ENCODE data around the gene KCND2.
A peak's percentile ranks its signal among the peaks of the same experiment; 100 is the strongest.

Gene KCND2

GRCh38 chr7:120723465-120724385 is 450.8 kb downstream of the KCND2 start:
- TF ChIP-seq, protein P1, sequence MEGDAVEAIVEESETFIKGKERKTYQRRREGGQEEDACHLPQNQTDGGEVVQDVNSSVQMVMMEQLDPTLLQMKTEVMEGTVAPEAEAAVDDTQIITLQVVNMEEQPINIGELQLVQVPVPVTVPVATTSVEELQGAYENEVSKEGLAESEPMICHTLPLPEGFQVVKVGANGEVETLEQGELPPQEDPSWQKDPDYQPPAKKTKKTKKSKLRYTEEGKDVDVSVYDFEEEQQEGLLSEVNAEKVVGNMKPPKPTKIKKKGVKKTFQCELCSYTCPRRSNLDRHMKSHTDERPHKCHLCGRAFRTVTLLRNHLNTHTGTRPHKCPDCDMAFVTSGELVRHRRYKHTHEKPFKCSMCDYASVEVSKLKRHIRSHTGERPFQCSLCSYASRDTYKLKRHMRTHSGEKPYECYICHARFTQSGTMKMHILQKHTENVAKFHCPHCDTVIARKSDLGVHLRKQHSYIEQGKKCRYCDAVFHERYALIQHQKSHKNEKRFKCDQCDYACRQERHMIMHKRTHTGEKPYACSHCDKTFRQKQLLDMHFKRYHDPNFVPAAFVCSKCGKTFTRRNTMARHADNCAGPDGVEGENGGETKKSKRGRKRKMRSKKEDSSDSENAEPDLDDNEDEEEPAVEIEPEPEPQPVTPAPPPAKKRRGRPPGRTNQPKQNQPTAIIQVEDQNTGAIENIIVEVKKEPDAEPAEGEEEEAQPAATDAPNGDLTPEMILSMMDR (IDR thresholded peaks at IDR 0.05; ENCODE audit: low read depth, low read length, missing control alignments) = no peak
- DNase-seq (ENCODE audit: low read depth) = peak; percentile 0
- no peak overlapping the region for H3K4me3 ChIP-seq (ENCODE audit: low read depth, low read length)

- no peak overlapping the region for H3K4me3 ChIP-seq (ENCODE audit: low read depth, low read length)
- TF ChIP-seq, protein P1 (IDR thresholded peaks at IDR 0.05; ENCODE audit: low read depth, low read length, missing control alignments) = no peak
- no peak for DNase-seq (ENCODE audit: low read depth)
Observed at GRCh38 chr7:120724448-120724847, 451.5 kb downstream of the KCND2 start.

DNA sequence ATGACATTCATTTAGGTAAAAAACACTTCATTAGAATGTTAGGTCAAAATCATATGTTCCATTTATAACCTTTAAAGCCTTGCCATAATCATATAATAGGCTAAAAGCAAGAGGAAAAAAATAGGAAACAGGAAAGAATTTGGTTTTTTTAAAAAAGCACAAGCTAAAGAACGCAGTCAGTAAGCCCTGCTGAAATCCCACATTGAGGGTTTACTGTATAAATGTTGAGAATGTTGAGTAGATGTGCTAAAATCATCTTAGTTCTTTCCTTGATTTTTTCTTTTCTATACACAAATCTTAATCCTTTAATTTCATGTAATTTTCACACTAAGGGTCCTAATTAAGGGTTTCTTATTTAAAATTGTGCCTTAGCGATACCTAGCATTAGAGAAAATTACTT is 452.0 kb downstream of the KCND2 start:
- TF ChIP-seq, protein P1 (IDR thresholded peaks at IDR 0.05; ENCODE audit: low read depth, low read length, missing control alignments) = no peak
- no peak overlapping the region for H3K4me3 ChIP-seq (ENCODE audit: low read depth, low read length)
- no peak for DNase-seq (ENCODE audit: low read depth)

DNA sequence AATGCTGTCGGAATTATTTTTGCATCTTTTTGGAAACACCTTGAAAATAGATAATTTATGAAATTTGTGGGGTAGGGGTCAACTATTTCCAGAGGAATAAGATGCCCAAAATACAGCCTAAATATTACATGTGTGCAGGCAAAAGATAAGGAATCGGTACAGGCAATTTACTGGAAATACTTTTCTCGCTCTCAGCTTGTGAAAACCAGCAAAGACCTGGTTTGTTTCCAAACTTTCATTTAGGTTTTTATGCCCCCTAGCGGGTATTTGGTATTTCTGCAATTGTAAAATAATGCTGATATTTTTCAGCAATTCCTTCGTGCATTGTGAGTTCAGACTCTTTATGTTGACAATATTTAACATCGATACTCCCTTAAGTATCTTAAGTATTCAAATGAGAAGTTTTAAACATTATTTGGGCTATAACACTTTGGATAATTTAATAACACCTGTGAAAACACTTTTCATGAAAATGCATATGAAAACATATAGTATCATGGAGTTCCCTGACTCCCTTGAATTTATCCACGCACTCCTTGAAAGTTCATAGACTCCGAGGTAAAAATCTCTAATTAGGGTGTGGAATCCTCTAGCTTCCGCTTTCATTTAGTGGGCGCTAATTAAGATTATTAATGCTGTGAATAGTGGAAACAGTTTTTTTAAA is 452.5 kb downstream of the KCND2 start:
- no peak overlapping the region for H3K4me3 ChIP-seq (ENCODE audit: low read depth, low read length)
- peak; percentile 15 for DNase-seq (ENCODE audit: low read depth)
- TF ChIP-seq, protein P1 (IDR thresholded peaks at IDR 0.05; ENCODE audit: low read depth, low read length, missing control alignments) = peak; percentile 55

GRCh38 chr7:120729245-120729644 is 456.3 kb downstream of the KCND2 start:
- no peak for DNase-seq (ENCODE audit: low read depth)
- TF ChIP-seq, protein P1 (IDR thresholded peaks at IDR 0.05; ENCODE audit: low read depth, low read length, missing control alignments) = no peak
- no peak overlapping the region for H3K4me3 ChIP-seq (ENCODE audit: low read depth, low read length)

DNA sequence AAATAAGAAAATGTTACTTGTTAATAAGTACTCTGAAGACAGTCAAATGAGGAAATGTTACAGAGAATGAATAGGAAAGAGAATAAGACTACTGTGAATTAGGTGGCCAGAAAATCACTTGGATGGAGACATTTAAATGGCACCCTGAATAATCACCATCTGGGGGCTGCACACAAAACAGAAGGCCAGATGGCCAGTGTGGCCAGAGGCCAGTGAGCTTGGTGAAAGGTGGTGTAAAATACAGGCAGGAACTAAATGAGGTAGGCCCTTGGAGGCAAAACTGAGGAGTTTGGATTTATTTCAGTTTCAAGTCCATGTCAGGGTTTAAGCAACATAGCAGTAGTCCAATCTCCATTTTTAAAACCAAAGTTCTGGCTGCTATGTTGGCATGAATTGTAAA is 458.3 kb downstream of the KCND2 start:
- TF ChIP-seq, protein P1 (IDR thresholded peaks at IDR 0.05; ENCODE audit: low read depth, low read length, missing control alignments) = no peak
- no peak for DNase-seq (ENCODE audit: low read depth)
- H3K4me3 ChIP-seq (ENCODE audit: low read depth, low read length) = no peak overlapping the region
